ENCODE data around the gene NEU2. TPM values are rescaled to one million over a fixed set of nuclear protein-coding genes. Genes with fewer than 3 reads are reported as not detected.

Gene NEU2
- total and polyA plus RNA-seq, 2 of the 13 experiments (the other 11 are each of a cell fraction or from before 2014, with no cell fraction given): not detected

- TF ChIP-seq MLLT10 (CRISPR knock-in tag; IDR thresholded peaks at IDR 0.05) (no peak), ZBTB3 (CRISPR knock-in tag; IDR thresholded peaks at IDR 0.05; ENCODE audit: borderline replicate concordance, low read depth) (no peak), ZNF292 (CRISPR knock-in tag; IDR thresholded peaks at IDR 0.05; ENCODE audit: borderline replicate concordance, low read depth) (peak; percentile 21; the same call in 1 of the 2 replicates), BCL6 (CRISPR knock-in tag; IDR thresholded peaks at IDR 0.05) (0 out of 2 replicates have a peak, but pooled peaks have one; percentile 35), ZC3H4 (CRISPR knock-in tag; IDR thresholded peaks at IDR 0.05; ENCODE audit: borderline replicate concordance) (no peak), ZNF121 (CRISPR knock-in tag; IDR thresholded peaks at IDR 0.05) (no peak), ZNF276 (CRISPR knock-in tag; IDR thresholded peaks at IDR 0.05; ENCODE audit: low read depth) (no peak), FOSL2 (CRISPR knock-in tag; IDR thresholded peaks at IDR 0.05) (no peak), HOMEZ (CRISPR knock-in tag; IDR thresholded peaks at IDR 0.05; ENCODE audit: low read depth) (no peak), TAF1 (CRISPR knock-in tag; IDR thresholded peaks at IDR 0.05) (no peak), RFX1 (IDR thresholded peaks at IDR 0.05) (no peak), TFDP2 (CRISPR knock-in tag; IDR thresholded peaks at IDR 0.05) (no peak), ZNF280D (CRISPR knock-in tag; IDR thresholded peaks at IDR 0.05) (no peak)
These were observed 21.7 kb downstream of the NEU2 start (continued) for GRCh38 chr2:233053928-233054784.

Data from HepG2 (cell line).